ENCODE measurements around the gene OR7C2. TPM values are rescaled to one million over a fixed set of nuclear protein-coding genes. Genes with fewer than 3 reads are reported as not detected.

OR7C2 gene
- total RNA-seq, 2 donors from 2014 or later, result not detected

DNA sequence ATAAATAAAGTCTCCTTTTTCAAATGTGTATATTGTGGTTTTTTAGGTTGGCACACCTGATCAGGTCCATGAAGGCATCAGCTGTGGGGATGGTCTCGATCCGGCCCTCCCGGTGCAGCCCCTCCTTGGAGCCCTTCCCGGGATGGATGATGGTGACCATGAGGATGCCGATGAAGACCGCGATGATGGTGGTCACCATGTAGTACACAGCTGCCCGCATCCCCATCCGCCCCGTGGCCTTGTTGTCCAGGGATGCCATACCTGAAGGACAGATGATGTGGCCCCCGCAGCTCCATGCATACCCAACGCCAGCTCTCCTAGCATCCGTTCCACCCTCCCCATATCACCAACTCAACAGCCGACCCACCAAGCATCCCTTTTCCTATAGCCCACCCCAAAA lies 27.0 kb downstream of the OR7C2 start:
- Mint-ChIP-seq H3K27ac (no peak overlapping the region), H3K36me3 (no peaks in the 10 kb centered on the region), H3K9me3 (no peaks in the 10 kb centered on the region)
- no peak for DNase-seq (ENCODE audit: low spot score in 2 of 2)
- ATAC-seq, result no peak

DNA sequence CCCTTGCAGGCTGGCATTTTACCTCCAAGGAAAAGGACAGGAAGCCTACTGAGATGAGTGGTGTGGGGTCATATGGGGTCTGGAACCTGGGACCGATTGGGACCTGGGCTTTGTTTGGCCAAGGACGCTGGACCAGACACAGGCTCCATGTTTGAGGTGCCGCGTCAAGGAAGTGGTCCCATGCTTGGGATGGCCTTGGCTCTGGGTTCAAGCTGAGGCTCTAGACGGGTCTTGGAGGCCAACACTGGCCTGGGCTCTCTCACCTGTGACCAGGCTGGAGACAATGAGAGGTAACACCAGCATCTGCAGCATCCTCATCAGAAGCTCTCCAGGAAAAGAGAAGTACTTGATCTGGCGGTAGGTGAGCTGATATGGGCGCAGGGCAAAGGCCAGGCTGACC lies 30.2 kb downstream of the OR7C2 start:
- ATAC-seq (no peak), DNase-seq (ENCODE audit: low spot score in 2 of 2) (no peak)
- no peak overlapping the region for H3K27ac Mint-ChIP-seq
- H3K9me3 Mint-ChIP-seq, result no peaks in the 10 kb centered on the region
- H3K36me3 Mint-ChIP-seq, result no peaks in the 10 kb centered on the region

DNA sequence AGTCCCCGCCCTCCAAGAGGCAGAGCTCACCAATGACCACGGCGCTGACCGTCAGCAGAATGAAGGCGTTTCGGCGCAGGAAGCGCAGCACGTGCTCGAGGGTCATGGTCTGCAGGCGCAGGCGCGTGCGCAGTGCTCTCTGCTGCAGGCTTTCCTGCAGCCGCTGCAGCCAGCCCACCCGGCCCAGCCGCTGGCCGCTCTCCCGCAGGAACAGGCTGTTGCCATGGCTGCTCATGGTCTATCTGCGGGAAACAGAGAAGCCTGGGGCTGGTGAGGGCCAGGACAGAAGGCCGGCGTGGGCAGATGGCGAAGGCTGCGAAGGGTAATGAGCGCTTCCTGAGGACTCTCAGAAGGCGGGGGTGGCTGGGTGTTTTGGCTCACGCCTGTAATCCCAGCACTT lies 31.4 kb downstream of the OR7C2 start:
- Mint-ChIP-seq H3K9me3 (no peaks in the 10 kb centered on the region), H3K36me3 (no peaks in the 10 kb centered on the region), H3K27ac (no peak overlapping the region)
- ATAC-seq (no peak), DNase-seq (ENCODE audit: low spot score in 2 of 2) (no peak)

DNA sequence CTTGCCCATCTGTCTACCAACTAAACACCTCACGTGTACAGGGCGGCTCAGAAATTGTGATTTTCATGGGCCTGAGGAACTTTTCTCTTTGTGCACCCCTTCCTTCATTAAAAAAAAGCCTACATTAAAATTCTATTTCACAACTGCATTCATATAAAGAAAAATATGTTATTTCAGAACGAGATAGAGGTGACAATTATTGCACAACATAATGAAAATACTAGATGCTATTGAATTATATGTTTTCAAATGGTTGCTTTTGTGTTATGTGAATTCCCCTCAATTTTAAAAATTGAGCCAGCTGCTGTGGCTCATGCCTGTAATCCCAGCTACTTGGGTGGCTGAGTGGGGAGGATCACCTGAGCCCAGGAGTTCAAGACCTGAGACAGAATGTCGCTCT lies 33.2 kb downstream of the OR7C2 start:
- ATAC-seq (no peak), DNase-seq (ENCODE audit: low spot score in 2 of 2) (no peak)
- Mint-ChIP-seq H3K36me3 (peaks cover 0 to 6% of the 10 kb centered on the region in 2 donors), H3K9me3 (no peaks in the 10 kb centered on the region), H3K27ac (no peak overlapping the region)

DNA sequence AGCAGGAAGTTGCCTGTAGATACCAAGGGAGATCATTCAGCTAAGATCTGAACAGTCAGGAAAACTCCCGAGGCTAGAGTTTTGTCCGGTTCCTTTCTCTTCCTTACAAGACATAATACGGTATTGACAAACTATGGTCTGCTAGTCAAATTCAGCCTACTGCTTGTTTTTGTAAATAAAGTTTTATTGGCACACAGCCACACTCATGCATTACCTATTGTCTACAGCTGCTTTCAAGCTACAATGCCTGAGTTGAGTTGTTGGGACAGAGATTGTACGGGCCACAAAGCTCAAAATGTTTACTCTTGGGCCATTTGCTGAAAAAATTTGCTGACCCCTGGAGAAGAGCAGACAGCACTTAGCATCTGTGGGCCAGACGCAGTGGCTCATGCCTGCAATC lies 35.8 kb downstream of the OR7C2 start:
- no peak overlapping the region for H3K27ac Mint-ChIP-seq
- no peaks in the 10 kb centered on the region for H3K9me3 Mint-ChIP-seq
- ATAC-seq (no peak), DNase-seq (ENCODE audit: low spot score in 2 of 2) (no peak)
- peaks cover 0 to 6% of the 10 kb centered on the region in 2 donors for H3K36me3 Mint-ChIP-seq

DNA sequence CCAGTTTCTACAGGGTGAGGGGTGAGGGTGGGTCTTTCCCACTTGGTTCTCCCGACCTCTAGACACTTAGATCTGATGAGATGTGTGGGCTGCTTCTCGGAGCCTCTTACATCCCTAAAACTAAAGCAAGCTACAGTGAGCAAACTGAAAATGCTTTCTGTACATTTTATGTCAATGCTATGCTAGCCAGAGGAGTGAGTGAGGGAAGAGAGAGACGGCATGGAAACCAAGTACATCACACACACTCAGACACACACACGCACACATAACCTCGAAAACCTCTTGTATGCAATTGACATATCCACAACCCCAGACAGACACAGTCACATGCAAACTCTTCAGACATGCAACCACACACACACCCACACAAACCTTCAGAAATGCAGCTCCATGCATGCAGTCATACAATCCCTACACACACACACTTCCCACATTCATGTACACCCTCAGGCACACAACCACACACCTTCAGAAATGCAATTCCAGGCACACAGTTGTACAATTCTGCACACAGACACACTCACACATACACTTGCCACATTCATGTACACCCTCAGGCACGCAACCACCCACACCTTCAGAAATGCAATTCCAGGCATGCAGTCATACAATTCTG lies 37.0 kb downstream of the OR7C2 start:
- no peaks in the 10 kb centered on the region for H3K9me3 Mint-ChIP-seq
- ATAC-seq (no peak), DNase-seq (ENCODE audit: low spot score in 2 of 2) (no peak)
- H3K27ac Mint-ChIP-seq, result no peak overlapping the region
- peaks cover 0 to 6% of the 10 kb centered on the region in 2 donors for H3K36me3 Mint-ChIP-seq

DNA sequence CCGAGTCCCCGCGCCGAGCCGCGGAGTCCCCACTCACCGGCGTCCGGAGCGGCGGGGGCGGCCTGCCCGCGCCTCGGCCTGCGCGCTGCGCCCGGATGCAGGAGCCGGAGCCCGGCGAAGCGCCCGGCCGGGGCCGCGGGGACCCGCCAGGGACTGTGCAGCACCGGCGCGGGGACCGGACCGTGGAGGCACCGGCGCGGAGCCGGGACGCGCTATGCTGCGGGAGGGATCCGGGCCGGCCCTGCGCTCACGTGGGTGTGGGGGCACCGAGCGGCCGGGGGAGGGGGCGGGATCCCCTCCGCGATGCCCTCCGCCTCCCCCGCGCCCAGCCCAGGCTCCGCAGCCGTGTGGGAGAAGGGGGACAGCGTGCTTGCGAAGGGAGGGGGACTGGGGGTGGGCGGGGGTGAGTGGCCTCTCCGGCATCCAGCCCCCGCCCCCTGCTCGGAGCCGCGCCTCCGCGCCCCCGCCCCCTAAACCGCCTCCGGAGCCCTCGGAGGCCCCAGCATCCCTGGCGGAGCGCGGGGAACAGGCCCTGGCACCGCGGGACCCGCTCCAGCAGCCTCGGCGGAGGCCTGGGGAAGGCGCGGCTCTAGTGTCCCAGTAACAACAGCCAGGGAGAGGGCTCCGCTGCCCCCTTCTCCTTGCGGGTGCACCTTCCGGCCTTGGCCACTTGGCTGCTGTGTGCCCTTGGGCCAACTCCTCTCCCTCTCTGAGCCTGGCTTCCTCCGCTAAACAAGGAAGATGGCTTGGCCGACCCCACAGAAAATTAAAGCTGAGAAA lies 38.4 kb downstream of the OR7C2 start, which contains the start of gene SLC1A6:
SLC1A6 (minus strand) TSS at position 389 of the 780 bp plus-strand sequence. CDS start 6,954 bp downstream, outside the sequence.
- no peaks in the 10 kb centered on the region for H3K9me3 Mint-ChIP-seq
- peak in 1 of 2 donors; percentile 43 for ATAC-seq
- H3K27ac Mint-ChIP-seq, result no peak within 1 kb of the TSS
- peaks cover 0 to 6% of the 10 kb centered on the region in 2 donors for H3K36me3 Mint-ChIP-seq
- no peak for DNase-seq (ENCODE audit: low spot score in 2 of 2)

DNA sequence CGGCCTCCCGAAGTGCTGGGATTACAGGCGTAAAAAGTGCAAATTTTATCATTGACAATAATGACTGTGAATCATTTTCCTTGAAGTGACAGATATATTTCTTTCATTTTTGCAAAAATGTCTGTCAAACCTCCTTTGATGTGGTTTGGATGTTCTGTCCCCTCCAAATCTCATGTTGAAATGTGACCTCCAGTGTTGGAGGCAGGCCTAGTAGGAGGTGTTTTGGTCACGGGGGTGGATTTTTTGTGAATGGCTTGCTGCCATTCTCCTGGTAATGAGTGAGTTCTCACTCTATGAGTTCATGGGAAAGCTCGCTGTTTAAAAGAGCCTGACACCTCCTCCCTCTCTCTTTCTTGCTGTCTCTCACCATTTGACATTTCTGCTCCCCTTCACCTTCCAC lies 43.8 kb downstream of the OR7C2 start:
- ATAC-seq (peak; percentile 53 to 61), DNase-seq (ENCODE audit: low spot score in 2 of 2) (peak in 1 of 2 donors; percentile 10)
- Mint-ChIP-seq H3K36me3 (no peaks in the 10 kb centered on the region), H3K9me3 (peaks cover 0 to 4% of the 10 kb centered on the region in 2 donors), H3K27ac (no peak overlapping the region)

Other genes starting within 250 kb of the OR7C2 start
- gene ADGRE2, start 162.9 kb upstream of the OR7C2 start, total RNA-seq, result 1 to 10 TPM; 1.2 to 4.7 TPM
- not detected for gene OR7A5, start 106.3 kb upstream of the OR7C2 start, total RNA-seq
- gene OR7C1, start 106.3 kb upstream of the OR7C2 start, total RNA-seq, result not detected
- not detected for gene OR7A10, start 92.6 kb upstream of the OR7C2 start, total RNA-seq
- gene OR7A17, start 55.4 kb upstream of the OR7C2 start, total RNA-seq, result not detected
- not detected for gene SLC1A6, start 38.4 kb downstream of the OR7C2 start, total RNA-seq
- gene CASP14, start 108.0 kb downstream of the OR7C2 start, total RNA-seq, result not detected
- not detected for gene OR1I1, start 140.7 kb downstream of the OR7C2 start, total RNA-seq
- 1 to 10 TPM; 1.9 to 3.9 TPM for gene SYDE1, start 165.9 kb downstream of the OR7C2 start, total RNA-seq

All from activated naive CD4-positive, alpha-beta T cell treated with anti-CD3 and anti-CD28 coated beads, Interleukin-2, amount 50 U/mL, for 72 hours (primary cell).